ENCODE data around the gene SESN1.
"Not testable (repeated sequence)": the region's sequence is repeated elsewhere in the genome, so short reads cannot be mapped to it uniquely, and the experiment has no call there.

The SESN1 gene

GRCh38 chr6:108993876-108994275 is 100.8 kb downstream of the SESN1 start:
- DNase-seq, result no peak

- no peak for DNase-seq
Observed at GRCh38 chr6:108989700-108990099, 104.9 kb downstream of the SESN1 start.

GRCh38 chr6:108988765-108989164 is 105.9 kb downstream of the SESN1 start:
- no peak for DNase-seq

- no peak for DNase-seq
Observed at GRCh38 chr6:108988296-108988695, 106.3 kb downstream of the SESN1 start.

- DNase-seq, result no peak
Observed at GRCh38 chr6:108987156-108987555, 107.5 kb downstream of the SESN1 start.

GRCh38 chr6:108985301-108985700 is 109.3 kb downstream of the SESN1 start:
- no peak for DNase-seq

- no peak for DNase-seq
Observed at GRCh38 chr6:108983151-108983550, 111.5 kb downstream of the SESN1 start.

GRCh38 chr6:108982154-108983113 is 112.2 kb downstream of the SESN1 start:
- no peak for DNase-seq

- DNase-seq, result not testable (repeated sequence)
Observed at GRCh38 chr6:108978638-108979037, 116.0 kb downstream of the SESN1 start.

GRCh38 chr6:108974201-108974600 is 120.4 kb downstream of the SESN1 start:
- no peak for DNase-seq

GRCh38 chr6:108969776-108970175 is 124.9 kb downstream of the SESN1 start:
- DNase-seq, result no peak

- DNase-seq, result no peak
Observed at GRCh38 chr6:108968325-108969316, 126.0 kb downstream of the SESN1 start.

- no peak for DNase-seq
Observed at GRCh38 chr6:108966855-108967755, 127.5 kb downstream of the SESN1 start.

- no peak for DNase-seq
Observed at GRCh38 chr6:108966251-108966650, 128.4 kb downstream of the SESN1 start.

- DNase-seq, result no peak
Observed at GRCh38 chr6:108961985-108962384, 132.7 kb downstream of the SESN1 start.

- DNase-seq, result no peak
Observed at GRCh38 chr6:108961077-108961476, 133.6 kb downstream of the SESN1 start.

- DNase-seq, result no peak
Observed at GRCh38 chr6:108960601-108961000, 134.0 kb downstream of the SESN1 start.

GRCh38 chr6:108959972-108960582 is 134.6 kb downstream of the SESN1 start:
- DNase-seq, result no peak

- no peak for DNase-seq
Observed at GRCh38 chr6:108958900-108959770, 135.5 kb downstream of the SESN1 start.

GRCh38 chr6:108957221-108957620 is 137.4 kb downstream of the SESN1 start:
- DNase-seq, result no peak
